Measurements from ENCODE around the gene GRIN3B.

GRIN3B gene

GRCh38 chr19:1055028-1055425 lies 54.8 kb downstream of the GRIN3B start:
- Mint-ChIP-seq H3K9me3 (no peaks in the 10 kb centered on the region), H3K4me1 (ENCODE audit: low read depth) (peaks cover 18% of the 10 kb centered on the region), H3K27me3 (no peaks in the 10 kb centered on the region), H3K36me3 (ENCODE audit: low read depth) (peaks cover 25% of the 10 kb centered on the region), H3K4me3 (no peak overlapping the region), H3K27ac (no peak overlapping the region)
- no peak for DNase-seq

GRCh38 chr19:1055886-1056620 lies 55.8 kb downstream of the GRIN3B start:
- H3K27me3 Mint-ChIP-seq: no peaks in the 10 kb centered on the region
- H3K27ac Mint-ChIP-seq: peak overlapping the region; percentile 11
- DNase-seq: no peak
- no peaks in the 10 kb centered on the region for H3K9me3 Mint-ChIP-seq
- peaks cover 25% of the 10 kb centered on the region for H3K36me3 Mint-ChIP-seq (ENCODE audit: low read depth)
- no peak overlapping the region for H3K4me3 Mint-ChIP-seq
- peaks cover 18% of the 10 kb centered on the region for H3K4me1 Mint-ChIP-seq (ENCODE audit: low read depth)

- Mint-ChIP-seq H3K27me3 (no peaks in the 10 kb centered on the region), H3K36me3 (ENCODE audit: low read depth) (peaks cover 25% of the 10 kb centered on the region), H3K27ac (peak overlapping the region; percentile 73), H3K4me3 (no peak overlapping the region), H3K4me1 (ENCODE audit: low read depth) (peaks cover 14% of the 10 kb centered on the region), H3K9me3 (no peaks in the 10 kb centered on the region)
- peak; percentile 65 for DNase-seq
Observed at GRCh38 chr19:1057176-1057855, 57.1 kb downstream of the GRIN3B start.

- Mint-ChIP-seq H3K4me1 (ENCODE audit: low read depth) (peaks cover 12% of the 10 kb centered on the region), H3K27ac (peak overlapping the region; percentile 73), H3K36me3 (ENCODE audit: low read depth) (peaks cover 25% of the 10 kb centered on the region), H3K4me3 (no peak overlapping the region), H3K27me3 (no peaks in the 10 kb centered on the region), H3K9me3 (no peaks in the 10 kb centered on the region)
- DNase-seq: no peak
Observed at GRCh38 chr19:1058112-1058511, 57.9 kb downstream of the GRIN3B start.

Data from activated T-cell treated with anti-CD3 and anti-CD28 coated beads, Interleukin-2, amount 50 U/mL, for 24 hours (primary cell).